OCI-LY7 (cell line): ENCODE measurements around the gene HMOX1.

Experiments used
- EZH2phosphoT487 ChIP-seq: fragments of 200-600 bp; sonication (generic); IDR thresholded peaks from 2 replicates; pipeline ENCODE4 v1.6.1; 2018; ENCODE audit warnings: low read depth, borderline replicate concordance, mild to moderate bottlenecking, mixed run types, antibody characterized with exemption, low read length, moderate library complexity, mixed read lengths
- TF ChIP-seq, protein P1 (sequence below): fragments of 200-600 bp; sonication (generic); conservative IDR thresholded peaks from 2 replicates; pipeline ENCODE4 v1.5.1; 2014; ENCODE audit warnings: mild to moderate bottlenecking, antibody characterized with exemption, low read length, moderate library complexity, mixed read lengths

GRCh38 chr22:35353318-35353717 is 27.6 kb upstream of the HMOX1 start:
- no peak for TF ChIP-seq EZH2phosphoT487
- TF ChIP-seq, protein P1, sequence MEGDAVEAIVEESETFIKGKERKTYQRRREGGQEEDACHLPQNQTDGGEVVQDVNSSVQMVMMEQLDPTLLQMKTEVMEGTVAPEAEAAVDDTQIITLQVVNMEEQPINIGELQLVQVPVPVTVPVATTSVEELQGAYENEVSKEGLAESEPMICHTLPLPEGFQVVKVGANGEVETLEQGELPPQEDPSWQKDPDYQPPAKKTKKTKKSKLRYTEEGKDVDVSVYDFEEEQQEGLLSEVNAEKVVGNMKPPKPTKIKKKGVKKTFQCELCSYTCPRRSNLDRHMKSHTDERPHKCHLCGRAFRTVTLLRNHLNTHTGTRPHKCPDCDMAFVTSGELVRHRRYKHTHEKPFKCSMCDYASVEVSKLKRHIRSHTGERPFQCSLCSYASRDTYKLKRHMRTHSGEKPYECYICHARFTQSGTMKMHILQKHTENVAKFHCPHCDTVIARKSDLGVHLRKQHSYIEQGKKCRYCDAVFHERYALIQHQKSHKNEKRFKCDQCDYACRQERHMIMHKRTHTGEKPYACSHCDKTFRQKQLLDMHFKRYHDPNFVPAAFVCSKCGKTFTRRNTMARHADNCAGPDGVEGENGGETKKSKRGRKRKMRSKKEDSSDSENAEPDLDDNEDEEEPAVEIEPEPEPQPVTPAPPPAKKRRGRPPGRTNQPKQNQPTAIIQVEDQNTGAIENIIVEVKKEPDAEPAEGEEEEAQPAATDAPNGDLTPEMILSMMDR = no peak
